B cell (primary cell): ENCODE measurements around the gene ADAMTS10. TPM values are rescaled to one million over a fixed set of nuclear protein-coding genes. Genes with fewer than 3 reads are reported as not detected.
A peak's percentile ranks its signal among the peaks of the same experiment; 100 is the strongest.

Experiments used
- ATAC-seq: fragments of 200-7000 bp; cut with Tn5 transposase; one replicate; pipeline ENCODE4 v1.10.0; 2021; ENCODE audit warnings: low read depth, mild to moderate bottlenecking, moderate number of reproducible peaks, moderate library complexity
- CTCF ChIA-PET: fragments of 350-600 bp; sonication (Branson Sonifier 250); formaldehyde crosslinking; loops from one replicate; lab custom pipeline; 2021; ENCODE audit warnings: antibody characterized with exemption, inconsistent platforms; lab: Charles Lee
- POLR2A ChIA-PET: fragments of 350-600 bp; sonication (Branson Sonifier 250); formaldehyde crosslinking; loops from one replicate; lab custom pipeline; 2021; ENCODE audit warnings: antibody characterized with exemption; lab: Charles Lee
- DNase-seq: peaks from one replicate; pipeline ENCODE4 v3.0.0; 2013
- H2AFZ ChIP-seq: 2 replicates; pipeline ENCODE4 v1.6.1; 2012; ENCODE audit warnings: mild to moderate bottlenecking, low read depth, low read length; ENCODE audit not compliant: insufficient read depth, poor library complexity, severe bottlenecking
- H3K27ac ChIP-seq, 2 donors: 1 replicate in 1 of 2; 2 replicates in 1 of 2; pipeline ENCODE4 v1.5.1; 2012 to 2013; ENCODE audit warnings: low read length in 2 of 2, mild to moderate bottlenecking in 2 of 2, moderate library complexity in 1 of 2
- H3K27me3 ChIP-seq, 4 experiments: fragments of 200-600 bp in 1 of 4; sonication (generic) in 1 of 4; replicated peaks in 1 of 4; 1 replicate in 2 of 4; 2 replicates in 2 of 4; pipeline versions ENCODE4 v1.6.1 to v1.7.0; 2013 to 2016; ENCODE audit warnings: low read length in 3 of 4, mild to moderate bottlenecking in 2 of 4, mixed read lengths in 1 of 4, moderate library complexity in 1 of 4; ENCODE audit not compliant: insufficient read depth in 4 of 4, control insufficient read depth in 3 of 4; ENCODE audit errors: control extremely low read depth in 1 of 4
- H3K36me3 ChIP-seq, 2 experiments: replicated peaks in 1 of 2; 1 replicate in 1 of 2; 2 replicates in 1 of 2; pipeline versions ENCODE4 v1.6.1 to v1.7.1; 2013; ENCODE audit warnings: low read length in 1 of 2; ENCODE audit not compliant: insufficient read depth in 2 of 2, control insufficient read depth in 1 of 2; ENCODE audit errors: control extremely low read depth in 1 of 2, extremely low read depth in 1 of 2
- H3K4me1 ChIP-seq, 2 donors: fragments of 200-600 bp in 1 of 2; sonication (generic) in 1 of 2; 1 replicate in 1 of 2; 2 replicates in 1 of 2; pipeline versions ENCODE4 v1.5.1 to v1.6.1; 2013 to 2017; ENCODE audit warnings: low read length in 2 of 2; ENCODE audit not compliant: control insufficient read depth in 2 of 2, insufficient read depth in 2 of 2
- H3K4me2 ChIP-seq: replicated peaks from 2 replicates; pipeline ENCODE3; 2012; ENCODE audit warnings: mild to moderate bottlenecking, low read depth, low read length; ENCODE audit not compliant: poor library complexity, severe bottlenecking
- H3K4me3 ChIP-seq, 5 experiments: fragments of 200-600 bp in 1 of 5; sonication (generic) in 1 of 5; 1 replicate in 3 of 5; 2 replicates in 2 of 5; pipeline versions ENCODE4 v1.5.1 to v1.7.0; 2011 to 2016; ENCODE audit warnings: low read length in 4 of 5, mild to moderate bottlenecking in 4 of 5, low read depth in 2 of 5, control low read depth in 1 of 5, moderate library complexity in 1 of 5; ENCODE audit not compliant: insufficient read depth in 1 of 5; ENCODE audit errors: control extremely low read depth in 1 of 5, extremely low read depth in 1 of 5
- H3K79me2 ChIP-seq: fragments of 200-600 bp; sonication (generic); one replicate; pipeline ENCODE4 v1.6.0; 2016; ENCODE audit warnings: low read length; ENCODE audit not compliant: control insufficient read depth, insufficient read depth
- H3K9ac ChIP-seq: fragments of 200-600 bp; sonication (generic); 2 replicates; pipeline ENCODE4 v1.6.1; 2017; ENCODE audit warnings: mild to moderate bottlenecking, low read length, moderate library complexity
- H3K9me3 ChIP-seq, 3 donors: one replicate each; pipeline versions ENCODE4 v1.6.1 to v1.7.1; 2013; ENCODE audit warnings: low read length in 2 of 3; ENCODE audit not compliant: control insufficient read depth in 2 of 3, insufficient read depth in 1 of 3; ENCODE audit errors: control extremely low read depth in 1 of 3
- H4K20me1 ChIP-seq: 2 replicates; pipeline ENCODE4 v1.6.0; 2012; ENCODE audit warnings: mild to moderate bottlenecking, low read length; ENCODE audit not compliant: insufficient read depth, control insufficient read depth, poor library complexity, severe bottlenecking
- H3K27ac Mint-ChIP-seq: one replicate; pipeline ENCODE4 v1.8.0; 2021; ENCODE audit warnings: mixed read lengths
- H3K27me3 Mint-ChIP-seq: one replicate; pipeline ENCODE4 v1.8.0; 2021; ENCODE audit warnings: mixed read lengths
- H3K4me1 Mint-ChIP-seq: one replicate; pipeline ENCODE4 v1.8.0; 2021; ENCODE audit warnings: mixed read lengths
- H3K4me3 Mint-ChIP-seq: one replicate; pipeline ENCODE4 v1.8.0; 2021; ENCODE audit warnings: mixed read lengths
- H3K9me3 Mint-ChIP-seq: one replicate; pipeline ENCODE4 v1.8.0; 2022; ENCODE audit warnings: mixed read lengths; ENCODE audit not compliant: insufficient read depth
- EZH2 ChIP-seq: IDR thresholded peaks from 2 replicates; pipeline ENCODE4 v1.6.1; 2012; ENCODE audit warnings: borderline replicate concordance, low read depth, mild to moderate bottlenecking, moderate library complexity, low read length; ENCODE audit not compliant: insufficient read depth, poor library complexity, severe bottlenecking
- WGBS: methylation state at CpG from one replicate; pipeline ENCODE4 v1.1.5; 2013; ENCODE audit warnings: missing lambda C conversion rate; ENCODE audit not compliant: insufficient coverage; 5-methylcytosine and 5-hydroxymethylcytosine counted together
- intact Hi-C: fragments of 100-400 bp; cut with micrococcal nuclease; formaldehyde crosslinking; loops from one replicate; pipeline ENCODE4 v1.10.0; 2022
- polyA plus RNA-seq: library from polyadenylated mRNA; depleted of rRNA; stranded (reverse); fragments of >200 nt; gene quantifications from 2 replicates; pipeline ENCODE4 v1.2.3, GENCODE V29; 2012
- total RNA-seq, 2 donors: library from RNA; stranded (reverse); fragments of 120-200 nt in 1 of 2; gene quantifications; 1 replicate in 1 of 2; 2 replicates in 1 of 2; pipeline versions ENCODE4 v1.2.3 to v1.2.4, GENCODE V29; 2013 to 2022
- TF ChIP-seq, protein P1 (sequence below): fragments of 200-600 bp; IDR thresholded peaks from one replicate; pipeline ENCODE4 v1.8.0; 2022; ENCODE audit warnings: antibody characterized with exemption, mild to moderate bottlenecking

The ADAMTS10 gene
- total and polyA plus RNA-seq, 2 donors (not counting 1 experiment from before 2014, with no cell fraction given), result 0.59 to 1.8 TPM

DNA sequence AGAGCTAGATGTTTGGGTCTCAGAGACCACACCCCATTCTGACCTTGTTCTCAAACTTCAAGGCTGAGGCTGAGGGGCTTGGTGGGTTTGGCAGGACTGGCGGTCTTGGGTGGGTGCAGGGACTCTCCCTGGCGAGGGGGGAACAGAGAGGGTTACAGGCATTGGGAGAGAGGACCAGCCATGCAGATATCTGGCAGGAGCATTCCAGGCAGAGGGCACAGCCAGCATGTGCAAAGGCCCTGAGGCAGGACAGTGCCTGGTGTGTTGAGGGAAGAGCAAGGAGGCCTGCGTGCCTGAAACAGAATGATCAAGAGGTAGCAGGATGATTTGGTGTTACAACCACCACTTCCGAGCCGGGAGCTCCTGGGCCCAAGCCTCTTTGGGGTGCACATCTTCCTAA lies 47.4 kb upstream of the ADAMTS10 start:
- H2AFZ ChIP-seq, result no peak overlapping the region
- no peak for TF ChIP-seq EZH2
- TF ChIP-seq, protein P1, sequence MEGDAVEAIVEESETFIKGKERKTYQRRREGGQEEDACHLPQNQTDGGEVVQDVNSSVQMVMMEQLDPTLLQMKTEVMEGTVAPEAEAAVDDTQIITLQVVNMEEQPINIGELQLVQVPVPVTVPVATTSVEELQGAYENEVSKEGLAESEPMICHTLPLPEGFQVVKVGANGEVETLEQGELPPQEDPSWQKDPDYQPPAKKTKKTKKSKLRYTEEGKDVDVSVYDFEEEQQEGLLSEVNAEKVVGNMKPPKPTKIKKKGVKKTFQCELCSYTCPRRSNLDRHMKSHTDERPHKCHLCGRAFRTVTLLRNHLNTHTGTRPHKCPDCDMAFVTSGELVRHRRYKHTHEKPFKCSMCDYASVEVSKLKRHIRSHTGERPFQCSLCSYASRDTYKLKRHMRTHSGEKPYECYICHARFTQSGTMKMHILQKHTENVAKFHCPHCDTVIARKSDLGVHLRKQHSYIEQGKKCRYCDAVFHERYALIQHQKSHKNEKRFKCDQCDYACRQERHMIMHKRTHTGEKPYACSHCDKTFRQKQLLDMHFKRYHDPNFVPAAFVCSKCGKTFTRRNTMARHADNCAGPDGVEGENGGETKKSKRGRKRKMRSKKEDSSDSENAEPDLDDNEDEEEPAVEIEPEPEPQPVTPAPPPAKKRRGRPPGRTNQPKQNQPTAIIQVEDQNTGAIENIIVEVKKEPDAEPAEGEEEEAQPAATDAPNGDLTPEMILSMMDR, result no peak
- peaks cover 0 to 6% (median 0%) of the 10 kb centered on the region in 3 donors for H3K9me3 ChIP-seq
- intact Hi-C loops, result no loop called here
- ATAC-seq (no peak), DNase-seq (no peak)
- no peak overlapping the region for H3K4me3 ChIP-seq
- peaks cover 10% of the 10 kb centered on the region for H3K27me3 Mint-ChIP-seq
- H4K20me1 ChIP-seq, result no peaks in the 10 kb centered on the region
- H3K4me3 Mint-ChIP-seq, result no peak overlapping the region
- peaks cover 11% of the 10 kb centered on the region for H3K4me1 Mint-ChIP-seq
- H3K4me1 ChIP-seq, result peaks cover 10 to 13% of the 10 kb centered on the region in 2 donors
- 89% methylated on average over 5 of the region's 5 CpGs for WGBS
- no peak overlapping the region for H3K4me2 ChIP-seq
- peaks cover 0 to 9% (median 0%) of the 10 kb centered on the region in 4 experiments for H3K27me3 ChIP-seq
- no peaks in the 10 kb centered on the region for H3K9me3 Mint-ChIP-seq
- no peak overlapping the region for H3K9ac ChIP-seq
- H3K79me2 ChIP-seq, result no peaks in the 10 kb centered on the region
- H3K27ac ChIP-seq, result no peak overlapping the region
- no peak overlapping the region for H3K27ac Mint-ChIP-seq
- H3K36me3 ChIP-seq, result no peaks in the 10 kb centered on the region
- ChIA-PET POLR2A (no interaction called here), CTCF (interaction anchor here (2.2 kb wide), 1 partner anchor 36 kb away, joined by 11 read pairs; no protein-coding TSS in a partner anchor)

DNA sequence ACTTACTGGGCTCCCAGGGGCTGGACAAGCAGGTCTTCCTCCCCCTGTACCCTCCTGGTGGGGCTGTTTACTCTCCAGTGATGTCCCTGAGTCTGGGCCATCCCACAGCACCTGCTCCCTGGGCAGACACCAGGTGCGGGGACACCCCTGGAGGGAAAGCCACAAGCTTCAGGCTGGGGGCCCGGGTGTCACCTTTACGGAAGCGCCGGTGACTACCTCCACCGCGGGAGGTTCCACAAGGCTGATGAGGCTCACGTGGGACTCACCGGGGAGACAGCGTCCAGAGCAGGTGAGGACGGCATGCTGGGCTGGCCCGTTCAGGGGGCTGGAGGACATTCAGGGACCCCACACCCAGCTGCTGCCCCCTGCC lies 44.8 kb upstream of the ADAMTS10 start:
- H3K27me3 ChIP-seq, result peaks cover 0 to 9% (median 0%) of the 10 kb centered on the region in 4 experiments
- no peak overlapping the region for H3K4me3 Mint-ChIP-seq
- no peaks in the 10 kb centered on the region for H3K36me3 ChIP-seq
- H3K27me3 Mint-ChIP-seq, result peaks cover 14% of the 10 kb centered on the region
- CTCF ChIA-PET, result interaction anchor here (1.0 to 3.6 kb wide), 6 partner anchors 10 to 74 kb away, joined by 3 to 114 read pairs (median 12); no protein-coding TSS in a partner anchor
- H3K4me1 ChIP-seq, result peaks cover 10 to 13% of the 10 kb centered on the region in 2 donors
- no peak overlapping the region for H3K9ac ChIP-seq
- ATAC-seq (no peak), DNase-seq (peak; percentile 43)
- peaks cover 11% of the 10 kb centered on the region for H3K4me1 Mint-ChIP-seq
- H3K79me2 ChIP-seq, result no peaks in the 10 kb centered on the region
- H3K9me3 Mint-ChIP-seq, result no peaks in the 10 kb centered on the region
- H3K27ac Mint-ChIP-seq, result no peak overlapping the region
- no peak overlapping the region for H3K4me3 ChIP-seq
- H2AFZ ChIP-seq, result peak overlapping the region; percentile 84
- H3K9me3 ChIP-seq, result peaks cover 0 to 6% (median 0%) of the 10 kb centered on the region in 3 donors
- no peak for TF ChIP-seq EZH2
- TF ChIP-seq, protein P1, result no peak
- H3K4me2 ChIP-seq, result peak overlapping the region; percentile 81
- WGBS, result 16% methylated on average over 12 of the region's 12 CpGs
- no peak overlapping the region for H3K27ac ChIP-seq
- intact Hi-C loops, result no loop called here
- POLR2A ChIA-PET, result no interaction called here
- no peaks in the 10 kb centered on the region for H4K20me1 ChIP-seq
